IPS-20b (cell line): ENCODE measurements around the gene ASPG.
A peak's percentile ranks its signal among the peaks of the same experiment; 100 is the strongest.

Source experiments
- H3K27ac ChIP-seq: one replicate; pipeline ENCODE4 v1.5.1; 2013; ENCODE audit warnings: low read length
- H3K27me3 ChIP-seq: 2 replicates; pipeline ENCODE4 v1.6.1; 2013; ENCODE audit warnings: mild to moderate bottlenecking, low read length, inconsistent platforms; ENCODE audit not compliant: insufficient read depth
- H3K36me3 ChIP-seq: 2 replicates; pipeline ENCODE4 v1.6.1; 2013; ENCODE audit warnings: low read depth, mild to moderate bottlenecking, inconsistent platforms, low read length, moderate library complexity; ENCODE audit not compliant: insufficient read depth
- H3K4me1 ChIP-seq: 2 replicates; pipeline ENCODE4 v1.6.1; 2013; ENCODE audit warnings: mild to moderate bottlenecking, control low read depth, inconsistent platforms, low read length, moderate library complexity; ENCODE audit not compliant: insufficient read depth
- H3K4me3 ChIP-seq: 2 replicates; pipeline ENCODE4 v1.5.1; 2013; ENCODE audit warnings: mild to moderate bottlenecking, low read length, inconsistent platforms
- H3K9ac ChIP-seq: 2 replicates; pipeline ENCODE4 v1.6.1; 2013; ENCODE audit warnings: low read depth, mild to moderate bottlenecking, inconsistent platforms, low read length, moderate library complexity
- H3K9me3 ChIP-seq: 2 replicates; pipeline ENCODE4 v1.6.1; 2013; ENCODE audit warnings: mild to moderate bottlenecking, low read depth, low read length, inconsistent platforms; ENCODE audit not compliant: insufficient read depth

Gene ASPG

DNA sequence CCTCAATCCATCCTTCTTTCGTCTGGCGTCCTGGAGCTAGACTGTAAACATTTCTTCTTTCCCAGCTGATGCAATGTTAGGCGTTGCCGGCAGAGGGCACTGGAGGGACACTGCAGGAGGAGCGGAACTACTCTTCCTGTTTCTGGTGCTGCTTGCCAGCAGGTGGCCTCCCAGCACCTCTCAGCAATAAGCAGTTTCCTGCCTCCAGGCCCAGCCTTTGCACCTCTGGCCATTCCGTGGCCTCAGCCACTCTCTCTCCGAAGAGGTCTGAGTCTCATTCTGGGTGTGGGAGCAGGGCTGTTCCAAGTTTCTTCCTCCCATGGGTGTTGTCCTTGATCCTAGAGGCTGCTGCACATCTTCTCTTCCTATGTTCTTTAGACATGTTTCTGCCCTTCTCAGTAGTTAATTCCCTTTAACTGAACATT, 7.5 kb upstream of the ASPG start:
- Histone ChIP-seq H3K27ac (no peak overlapping the region), H3K36me3 (no peaks in the 10 kb centered on the region), H3K9ac (no peak overlapping the region), H3K4me3 (no peak overlapping the region), H3K9me3 (peaks cover 9% of the 10 kb centered on the region; the same call in 1 of the 2 replicates), H3K27me3 (no peaks in the 10 kb centered on the region), H3K4me1 (no peaks in the 10 kb centered on the region)

DNA sequence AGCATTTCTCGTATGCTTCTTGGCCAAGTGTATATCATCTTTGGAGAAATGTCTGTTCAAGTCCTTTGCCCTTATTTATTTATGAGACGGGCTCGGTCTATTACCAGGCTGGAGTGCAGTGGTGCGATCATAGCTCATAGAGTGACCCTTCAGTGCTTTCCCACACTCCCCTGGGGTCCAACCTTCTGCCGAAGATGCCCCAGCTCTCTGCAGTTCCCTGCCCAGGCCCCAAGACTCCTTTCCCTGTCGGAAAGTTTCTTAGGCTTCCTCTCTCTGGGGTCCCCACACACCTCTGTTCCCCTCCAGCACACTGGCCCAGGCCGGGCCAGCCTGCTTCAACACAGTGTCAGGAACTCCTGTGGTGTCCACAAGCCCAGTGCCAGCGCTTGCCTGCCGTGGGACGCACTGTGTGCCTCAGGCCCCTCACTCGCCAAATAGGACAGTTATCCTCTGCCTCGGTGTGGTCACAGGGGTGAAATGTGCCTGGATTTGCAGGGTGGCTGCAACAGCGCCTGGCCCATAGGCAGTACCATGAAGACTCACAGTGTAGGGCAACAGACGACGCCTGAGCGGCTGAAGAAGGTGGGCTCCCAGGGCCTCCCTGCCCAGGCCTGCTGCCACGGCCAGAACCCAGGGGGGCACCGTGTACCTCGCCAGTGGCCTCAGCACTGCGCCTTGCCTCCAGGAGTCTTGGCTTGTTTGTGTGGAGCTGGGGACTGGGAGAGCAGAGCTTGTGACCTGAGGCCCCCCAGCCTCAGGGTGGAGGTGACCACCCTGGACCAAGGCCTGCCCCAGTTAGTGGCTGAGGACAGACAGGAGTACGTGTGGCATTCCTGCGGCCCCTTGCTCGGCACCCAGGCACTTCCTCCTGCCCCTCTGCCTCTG, 4.9 kb upstream of the ASPG start:
- Histone ChIP-seq H3K27ac (no peak overlapping the region), H3K9me3 (no peaks in the 10 kb centered on the region), H3K27me3 (peaks cover under 1% of the 10 kb centered on the region; the same call in 1 of the 2 replicates), H3K36me3 (no peaks in the 10 kb centered on the region), H3K4me1 (no peaks in the 10 kb centered on the region), H3K9ac (no peak overlapping the region), H3K4me3 (no peak overlapping the region)

DNA sequence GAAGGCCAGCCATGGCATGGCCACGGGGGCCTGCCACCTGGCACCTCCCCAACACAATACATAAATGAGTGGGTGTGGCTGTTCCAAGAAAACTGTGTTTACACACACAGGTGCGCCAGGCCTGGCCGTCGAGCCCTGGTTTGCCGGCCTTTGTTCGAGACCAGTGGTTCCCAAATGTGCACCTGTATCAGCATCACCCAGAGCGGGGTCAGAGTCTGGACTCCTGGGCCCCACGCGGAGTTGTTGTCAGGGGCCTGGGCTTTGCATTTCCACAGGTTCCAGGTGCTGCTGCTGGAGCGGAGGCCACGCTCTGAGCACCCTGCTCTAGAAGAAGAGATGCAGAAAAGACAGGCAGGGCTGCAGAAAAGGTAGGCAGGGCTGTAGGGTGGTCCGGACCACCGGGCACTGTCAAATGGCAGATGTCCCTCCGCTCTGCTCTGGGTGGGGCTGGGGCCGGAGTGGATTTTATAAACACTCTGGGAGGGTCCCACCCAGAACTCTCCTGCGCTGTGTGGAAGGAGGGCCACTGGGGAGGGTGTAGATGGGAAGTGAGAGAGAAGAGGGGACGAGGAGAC, 4.2 kb upstream of the ASPG start:
- H3K4me1 ChIP-seq = no peaks in the 10 kb centered on the region
- no peaks in the 10 kb centered on the region for H3K36me3 ChIP-seq
- no peaks in the 10 kb centered on the region for H3K9me3 ChIP-seq

DNA sequence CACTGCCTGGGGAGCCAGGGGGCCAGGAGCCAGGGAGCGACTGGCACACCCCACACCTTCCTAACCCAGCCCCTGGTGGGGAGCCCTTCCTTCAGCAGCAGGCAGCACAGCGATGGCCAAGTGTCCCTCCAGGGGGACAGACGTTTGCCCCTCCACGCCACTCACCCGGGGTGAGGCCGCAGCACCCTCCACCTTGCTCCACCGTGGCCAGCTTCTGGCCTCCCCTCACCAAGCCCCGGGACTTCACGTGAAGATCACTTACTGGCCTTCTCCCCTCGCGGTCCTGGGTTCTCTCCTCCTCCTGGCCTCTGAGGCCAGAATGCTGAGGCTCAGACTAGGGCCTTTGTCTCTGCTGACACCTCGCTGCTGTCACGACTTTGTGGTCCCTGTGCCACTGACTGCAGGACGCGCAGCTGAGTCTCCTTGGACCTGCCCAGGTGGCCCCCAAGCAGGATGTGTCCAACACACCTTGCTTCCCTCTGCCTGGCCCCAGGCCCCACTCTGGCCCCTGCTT, 3.5 kb upstream of the ASPG start:
- H3K27ac ChIP-seq = no peak overlapping the region
- H3K9me3 ChIP-seq = no peaks in the 10 kb centered on the region
- no peaks in the 10 kb centered on the region for H3K36me3 ChIP-seq
- no peak overlapping the region for H3K9ac ChIP-seq
- H3K4me3 ChIP-seq = no peak overlapping the region
- H3K4me1 ChIP-seq = no peaks in the 10 kb centered on the region
- peaks cover 10% of the 10 kb centered on the region; the same call in 1 of the 2 replicates for H3K27me3 ChIP-seq

More for the DNA sequence above, 4.2 kb upstream of the ASPG start:
- Histone ChIP-seq H3K9ac (no peak overlapping the region), H3K27ac (no peak overlapping the region), H3K4me3 (no peak overlapping the region), H3K27me3 (peaks cover 8% of the 10 kb centered on the region; the same call in 1 of the 2 replicates)

DNA sequence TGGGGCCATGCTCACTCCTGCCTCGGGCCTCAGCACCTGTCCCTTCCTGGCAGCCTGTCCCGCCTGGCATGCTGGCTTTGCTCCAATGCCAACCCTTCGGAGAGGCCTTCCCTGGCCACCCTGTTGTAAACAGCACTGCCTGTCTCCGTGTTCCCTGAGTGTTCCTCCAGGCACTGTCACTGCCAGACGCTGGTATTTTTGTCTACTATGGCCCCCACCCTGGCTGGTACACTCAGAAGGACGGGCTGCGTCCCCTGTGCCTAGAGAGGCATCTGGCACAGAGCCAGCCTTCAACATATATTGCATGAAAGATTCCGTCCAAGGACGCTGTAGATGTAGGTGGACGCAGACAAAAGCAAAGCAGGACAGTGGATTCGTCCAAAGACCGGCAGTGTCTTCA, 2.7 kb upstream of the ASPG start:
- H3K36me3 ChIP-seq = no peaks in the 10 kb centered on the region
- no peak overlapping the region for H3K27ac ChIP-seq
- no peak overlapping the region for H3K4me3 ChIP-seq
- peaks cover 10% of the 10 kb centered on the region; the same call in 1 of the 2 replicates for H3K27me3 ChIP-seq
- no peaks in the 10 kb centered on the region for H3K9me3 ChIP-seq
- no peaks in the 10 kb centered on the region for H3K4me1 ChIP-seq
- H3K9ac ChIP-seq = no peak overlapping the region

DNA sequence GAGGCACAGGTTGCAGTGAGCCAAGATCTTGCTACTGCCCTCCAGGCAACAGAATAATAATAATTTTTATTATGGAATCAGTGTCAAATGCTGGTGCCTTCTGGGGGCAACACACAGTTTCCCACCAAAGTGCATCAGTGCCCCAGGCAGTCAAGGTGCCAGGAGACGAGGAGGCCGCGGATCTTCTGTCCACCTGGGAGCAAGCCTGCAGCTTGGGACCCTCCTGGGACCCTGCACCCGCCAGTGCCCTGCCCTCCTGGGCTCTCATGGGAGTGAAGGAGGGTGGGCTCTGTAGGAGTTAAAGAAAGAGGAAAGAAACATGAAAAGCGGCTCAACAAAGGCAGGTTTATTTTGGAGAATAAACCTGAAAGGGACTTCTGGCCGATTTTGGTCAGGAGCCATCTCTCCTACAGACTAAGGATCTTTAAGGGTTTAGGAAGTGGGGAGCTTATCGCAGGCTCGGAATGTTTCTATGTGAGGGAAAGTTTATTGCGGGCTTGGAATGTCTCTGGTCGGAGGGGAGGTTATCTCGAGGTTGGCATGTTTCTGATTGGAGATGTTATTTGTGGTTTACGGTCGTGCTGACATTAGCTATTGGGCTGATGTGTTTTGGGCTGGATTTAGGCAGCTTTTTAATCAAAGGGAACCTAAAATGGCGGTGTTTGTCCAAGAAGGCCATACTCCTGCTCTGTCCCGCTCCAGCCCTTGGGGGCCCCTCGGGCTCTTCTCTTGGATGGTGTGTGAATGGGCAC, 1.1 kb upstream of the ASPG start:
- Histone ChIP-seq H3K27ac (no peak overlapping the region), H3K9ac (no peak overlapping the region), H3K4me3 (no peak overlapping the region), H3K27me3 (peaks cover 10% of the 10 kb centered on the region; the same call in 1 of the 2 replicates), H3K9me3 (no peaks in the 10 kb centered on the region), H3K4me1 (no peaks in the 10 kb centered on the region), H3K36me3 (no peaks in the 10 kb centered on the region)

DNA sequence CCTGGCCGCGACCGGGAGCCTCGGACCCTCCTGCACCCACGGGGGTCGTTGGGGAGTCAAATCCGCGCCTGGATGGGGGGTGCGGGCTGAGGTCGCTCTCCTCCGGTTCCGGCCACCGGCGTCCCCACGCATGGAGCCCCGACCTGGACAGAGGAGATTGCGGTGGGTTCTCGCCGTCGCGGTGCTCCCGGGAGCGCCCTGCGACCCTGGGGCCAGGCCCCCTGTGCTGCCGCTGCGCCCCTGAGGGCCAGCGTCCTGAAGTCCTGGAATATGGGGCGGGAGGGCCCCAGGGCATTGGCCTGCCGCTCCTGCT, 345 bp downstream of the ASPG start:
- Histone ChIP-seq H3K4me3 (peak overlapping the region; percentile 42; the same call in 1 of the 2 replicates), H3K36me3 (no peaks in the 10 kb centered on the region), H3K9ac (no peak overlapping the region), H3K4me1 (no peaks in the 10 kb centered on the region), H3K27me3 (peaks cover 10% of the 10 kb centered on the region; the same call in 1 of the 2 replicates), H3K9me3 (no peaks in the 10 kb centered on the region), H3K27ac (no peak overlapping the region)

DNA sequence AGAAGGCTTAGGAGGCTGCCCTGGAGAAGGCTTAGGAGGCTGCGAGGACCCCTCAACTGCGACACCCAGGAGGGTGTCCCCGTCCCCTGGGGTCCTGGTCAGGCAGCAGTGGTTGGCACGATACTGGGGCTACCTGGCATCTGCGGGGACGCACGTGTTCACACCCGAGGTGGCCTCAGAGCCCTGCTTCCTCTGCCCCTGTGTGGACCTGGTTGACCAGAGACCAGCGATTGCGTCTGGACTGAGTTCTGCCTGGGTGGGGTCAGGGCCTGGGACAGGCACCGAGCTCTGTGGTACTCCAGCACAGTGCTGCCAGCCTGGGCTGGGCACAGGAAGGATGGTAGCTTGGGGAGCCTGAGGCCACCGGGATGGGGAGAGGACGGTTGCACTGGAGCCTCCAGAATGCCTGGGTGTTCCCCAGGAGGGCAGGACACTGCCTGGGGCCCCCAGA, 735 bp downstream of the ASPG start:
- Histone ChIP-seq H3K9me3 (no peaks in the 10 kb centered on the region), H3K4me3 (no peak overlapping the region), H3K27me3 (peaks cover 10% of the 10 kb centered on the region; the same call in 1 of the 2 replicates), H3K27ac (no peak overlapping the region), H3K4me1 (no peaks in the 10 kb centered on the region), H3K9ac (no peak overlapping the region), H3K36me3 (no peaks in the 10 kb centered on the region)

DNA sequence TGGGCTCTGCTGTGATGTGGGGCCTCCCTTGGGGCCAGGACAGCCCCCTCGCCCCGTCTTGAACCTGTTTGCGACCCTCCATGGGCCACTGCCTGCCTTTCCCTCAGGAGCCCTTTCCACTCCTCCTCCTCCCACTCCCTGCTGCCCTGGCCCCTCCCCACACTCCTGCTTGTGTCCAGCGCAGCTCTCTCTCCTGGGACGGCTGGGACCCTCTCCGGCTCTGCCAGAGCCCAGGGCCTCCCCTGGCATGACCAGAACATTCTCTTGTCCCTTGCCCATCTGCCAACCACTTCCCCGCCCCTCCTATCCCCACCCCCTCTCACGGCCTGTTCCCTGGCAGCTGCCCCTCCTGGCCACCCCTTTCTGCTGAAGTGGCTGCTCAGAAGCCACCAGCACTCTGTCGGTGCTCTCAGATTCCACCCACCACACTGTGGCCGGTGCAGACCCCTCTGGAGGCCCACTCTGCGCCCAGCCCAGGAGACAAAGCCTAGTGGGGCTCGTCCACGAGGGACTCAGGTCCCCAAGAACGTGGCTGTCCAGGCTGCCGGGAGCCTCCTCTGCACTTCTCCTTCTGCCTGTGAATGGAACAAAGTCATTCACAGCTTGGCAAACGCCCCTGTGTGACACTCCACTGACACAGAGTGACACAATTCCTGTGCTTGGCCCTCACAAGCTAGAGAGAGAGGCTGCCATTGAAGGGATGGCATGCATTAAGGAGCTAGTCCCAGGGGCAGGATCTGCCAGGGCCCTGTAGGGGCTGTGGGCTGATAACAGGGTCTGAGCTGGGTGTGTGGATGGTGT, 1.4 kb downstream of the ASPG start:
- Histone ChIP-seq H3K36me3 (no peaks in the 10 kb centered on the region), H3K9ac (no peak overlapping the region), H3K4me3 (no peak overlapping the region), H3K9me3 (no peaks in the 10 kb centered on the region), H3K27me3 (peaks cover 10% of the 10 kb centered on the region; the same call in 1 of the 2 replicates), H3K27ac (no peak overlapping the region), H3K4me1 (no peaks in the 10 kb centered on the region)

DNA sequence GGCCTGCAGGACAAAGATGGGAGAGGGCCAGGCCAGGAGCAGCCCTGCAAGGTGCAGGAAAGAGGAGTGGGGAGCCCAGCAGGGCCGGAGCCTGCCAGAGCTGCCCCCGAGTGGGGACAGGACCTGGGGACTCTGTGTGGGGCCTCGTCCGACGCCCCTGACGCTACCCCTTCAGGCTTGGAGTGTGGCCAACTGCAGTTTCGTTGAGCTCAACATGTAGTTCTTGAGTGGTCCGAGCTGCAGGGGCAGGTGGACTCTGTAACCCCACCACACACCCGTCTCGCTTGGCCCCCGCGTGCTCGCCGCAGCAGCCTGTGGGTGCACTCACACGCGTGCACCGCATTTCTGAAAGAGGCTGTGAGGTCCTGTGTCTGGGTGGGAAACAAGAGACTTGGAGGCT, 2.0 kb downstream of the ASPG start:
- H3K4me1 ChIP-seq = no peaks in the 10 kb centered on the region
- H3K9me3 ChIP-seq = no peaks in the 10 kb centered on the region
- H3K36me3 ChIP-seq = no peaks in the 10 kb centered on the region
- peaks cover 10% of the 10 kb centered on the region; the same call in 1 of the 2 replicates for H3K27me3 ChIP-seq
- no peak overlapping the region for H3K27ac ChIP-seq
- H3K4me3 ChIP-seq = no peak overlapping the region
- H3K9ac ChIP-seq = no peak overlapping the region
